HCT116 (cell line): ENCODE measurements around the gene ADAM11. TPM values are rescaled to one million over a fixed set of nuclear protein-coding genes. Genes with fewer than 3 reads are reported as not detected.

Source experiments
- ATAC-seq: fragments of 200-7000 bp; cut with Tn5 transposase; 2 replicates; pipeline ENCODE4 v1.9.1; 2020; ENCODE audit warnings: mild to moderate bottlenecking, moderate library complexity
- BruUV-seq: library from RNA; stranded (reverse); fragments of 400-500 nt; replicated peaks from 2 replicates; lab custom pipeline; 2021; lab: Mats Ljungman, UMichigan
- CTCF ChIA-PET: fragments of 300-600 bp; sonication (Branson Sonifier 250); formaldehyde crosslinking; loops from one replicate; lab custom pipeline; 2021; ENCODE audit warnings: antibody characterized with exemption; lab: Charles Lee
- POLR2A ChIA-PET: fragments of 300-600, 350-600 bp; sonication (Branson Sonifier 250); formaldehyde crosslinking; loops from one replicate; lab custom pipeline; 2021; ENCODE audit warnings: antibody characterized with exemption; lab: Charles Lee
- RAD21 ChIA-PET, 2 experiments: fragments of 300-600 bp; sonication (Branson Sonifier 250); formaldehyde crosslinking; loops; one replicate each; lab custom pipeline; 2023; ENCODE audit warnings: low total read pairs in 2 of 2; ENCODE audit not compliant: uncharacterized antibody in 2 of 2, unreplicated experiment in 2 of 2, low non-redundant PET in 1 of 2; lab: Charles Lee
- DNase-seq: peaks from one replicate; pipeline ENCODE4 v3.0.0-alpha.2; 2010; ENCODE audit warnings: low read depth, low spot score
- H2AFZ ChIP-seq: fragments of 200-600 bp; shearing (Covaris generic), sonication (generic); 2 replicates; pipeline ENCODE4 v1.6.1; 2017; ENCODE audit warnings: low read depth, mixed run types, mixed read lengths, antibody characterized with exemption, low read length; ENCODE audit not compliant: poor library complexity, severe bottlenecking
- H3K27ac ChIP-seq: 2 replicates; pipeline ENCODE4 v1.5.1; 2012; ENCODE audit warnings: low read depth, low read length
- H3K27me3 ChIP-seq: fragments of 200-600 bp; sonication (generic); 2 replicates; pipeline ENCODE4 v1.6.1; 2016; ENCODE audit warnings: mixed run types, low read length, mixed read lengths; ENCODE audit not compliant: insufficient read depth
- H3K36me3 ChIP-seq, 2 experiments: fragments of 200-500 bp in 1 of 2; fragments of 200-600 bp in 1 of 2; sonication (Bioruptor generic) in 1 of 2; sonication (generic) in 1 of 2; 2 replicates each; pipeline versions ENCODE4 v1.5.1 to v1.6.1; 2014 to 2016; ENCODE audit warnings: low read length in 2 of 2, inconsistent platforms in 1 of 2, mixed read lengths in 1 of 2, mixed run types in 1 of 2; ENCODE audit not compliant: insufficient read depth in 2 of 2, control insufficient read depth in 1 of 2
- H3K4me1 ChIP-seq, 2 experiments: fragments of 200-600 bp in 1 of 2; sonication (generic) in 1 of 2; 2 replicates each; pipeline versions ENCODE4 v1.5.1 to v1.6.1; 2012 to 2017; ENCODE audit warnings: low read length in 2 of 2, inconsistent platforms in 1 of 2, mild to moderate bottlenecking in 1 of 2, mixed read lengths in 1 of 2, mixed run types in 1 of 2, moderate library complexity in 1 of 2; ENCODE audit not compliant: insufficient read depth in 2 of 2, control insufficient read depth in 1 of 2
- H3K4me2 ChIP-seq: fragments of 200-600 bp; sonication (generic); 2 replicates; pipeline ENCODE4 v1.6.1; 2017; ENCODE audit warnings: mixed run types, low read length, mixed read lengths
- H3K4me3 ChIP-seq, 2 experiments: fragments of 200-600 bp in 1 of 2; sonication (generic) in 1 of 2; replicated peaks in 1 of 2; 2 replicates each; pipeline ENCODE4 v1.5.1; 2011 to 2016; ENCODE audit warnings: low read length in 2 of 2, control low read depth in 1 of 2, low read depth in 1 of 2, mild to moderate bottlenecking in 1 of 2, mixed read lengths in 1 of 2, mixed run types in 1 of 2
- H3K79me2 ChIP-seq: fragments of 200-600 bp; sonication (generic); 2 replicates; pipeline ENCODE4 v1.6.1; 2017; ENCODE audit warnings: mild to moderate bottlenecking, mixed run types, low read length, moderate library complexity, mixed read lengths; ENCODE audit not compliant: insufficient read depth
- H3K9ac ChIP-seq: fragments of 200-600 bp; sonication (generic); 2 replicates; pipeline ENCODE4 v1.6.1; 2016; ENCODE audit warnings: low read length, mixed read lengths
- H3K9me2 ChIP-seq: fragments of 200-600 bp; sonication (generic), shearing (Covaris generic); 2 replicates; pipeline ENCODE4 v1.6.1; 2017; ENCODE audit warnings: mixed run types, mild to moderate bottlenecking, moderate library complexity; ENCODE audit not compliant: insufficient read depth
- H3K9me3 ChIP-seq, 2 experiments: fragments of 200-500 bp in 1 of 2; fragments of 200-600 bp in 1 of 2; sonication (Bioruptor generic) in 1 of 2; sonication (generic) in 1 of 2; 2 replicates each; pipeline ENCODE4 v1.6.1; 2014 to 2017; ENCODE audit warnings: low read length in 2 of 2, mixed read lengths in 2 of 2, inconsistent platforms in 1 of 2, low read depth in 1 of 2, mild to moderate bottlenecking in 1 of 2, mixed run types in 1 of 2, moderate library complexity in 1 of 2; ENCODE audit not compliant: control insufficient read depth in 1 of 2, insufficient read depth in 1 of 2
- H4K20me1 ChIP-seq: fragments of 200-600 bp; sonication (generic), shearing (Covaris generic); 2 replicates; pipeline ENCODE4 v1.6.1; 2017; ENCODE audit warnings: mixed run types, mild to moderate bottlenecking, moderate library complexity; ENCODE audit not compliant: insufficient read depth
- CBX3 ChIP-seq: IDR thresholded peaks from 2 replicates; pipeline ENCODE4 v1.6.1; 2012; ENCODE audit warnings: low read depth
- EGR1 ChIP-seq: IDR thresholded peaks from 2 replicates; pipeline ENCODE4 v1.6.1; 2012; ENCODE audit warnings: low read depth
- EZH2phosphoT487 ChIP-seq: fragments of 200-600 bp; IDR thresholded peaks from 2 replicates; pipeline ENCODE4 v1.6.1; 2018; ENCODE audit warnings: antibody characterized with exemption, borderline replicate concordance
- POLR2AphosphoS5 ChIP-seq: IDR thresholded peaks from 2 replicates; pipeline ENCODE4 v1.6.1; 2011; ENCODE audit warnings: mild to moderate bottlenecking, low read depth, low read length, moderate library complexity
- SIN3A ChIP-seq: IDR thresholded peaks from 2 replicates; pipeline ENCODE4 v1.6.1; 2012; ENCODE audit warnings: low read depth
- intact Hi-C: fragments of 100-400 bp; cut with micrococcal nuclease; formaldehyde crosslinking; loops from 2 replicates; pipeline ENCODE4 v1.10.0; 2022
- total RNA-seq: library from RNA; stranded (reverse); gene quantifications from one replicate; pipeline ENCODE4 v1.2.1, GENCODE V29; 2021; ENCODE audit not compliant: unreplicated experiment
- TF ChIP-seq, protein P1 (sequence below), 3 experiments: fragments of 200-600 bp in 1 of 3; sonication (generic) in 1 of 3; IDR thresholded peaks in 2 of 3; conservative IDR thresholded peaks in 1 of 3; 2 replicates each; pipeline ENCODE4 v1.5.1; 2012 to 2017; ENCODE audit warnings: low read depth in 2 of 3, low read length in 2 of 3, antibody characterized with exemption in 1 of 3, borderline replicate concordance in 1 of 3, control low read depth in 1 of 3, mild to moderate bottlenecking in 1 of 3, mixed read lengths in 1 of 3, mixed run types in 1 of 3, moderate library complexity in 1 of 3; ENCODE audit not compliant: insufficient read depth in 1 of 3
- TF ChIP-seq, protein P2 (sequence below): IDR thresholded peaks from 2 replicates; pipeline ENCODE4 v1.6.1; 2011; ENCODE audit warnings: mild to moderate bottlenecking, low read length, moderate library complexity; ENCODE audit not compliant: insufficient replicate concordance; ENCODE audit errors: extremely low read depth

The ADAM11 gene
- total RNA-seq, 1 experiment from 2014 or later, result 7.7 TPM

DNA sequence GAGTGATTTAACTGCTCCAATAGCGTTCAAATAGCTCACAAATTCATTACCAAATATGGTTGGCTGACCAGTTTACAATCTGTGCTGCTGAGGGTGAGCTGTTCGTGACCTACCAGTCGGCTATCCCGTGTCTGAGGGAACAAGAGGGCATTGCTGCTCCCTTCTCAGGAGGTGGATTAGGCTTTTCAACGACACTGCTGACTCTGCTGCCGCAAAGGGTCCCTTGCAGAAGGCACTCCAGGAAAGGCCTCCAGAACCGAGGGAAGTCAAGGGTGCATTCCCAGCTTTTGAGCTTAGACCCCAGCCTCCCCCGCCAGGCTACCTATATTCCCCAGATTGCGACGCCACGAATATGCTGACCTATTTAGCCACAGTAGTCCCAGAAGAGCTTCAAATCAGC lies 39.0 kb downstream of the ADAM11 start:
- ChIA-PET CTCF (interaction anchor here (1.0 to 1.2 kb wide), 3 partner anchors 18 to 337 kb away, joined by 3 to 9 read pairs (median 3); partner anchors contain the start of gene ACBD4), RAD21 (no interaction called here), POLR2A (interaction anchor here (0.9 kb wide), 1 partner anchor 16 kb away, joined by 3 read pairs; no protein-coding TSS in a partner anchor)
- no TSS peak for BruUV-seq
- TF ChIP-seq POLR2AphosphoS5, result no peak
- TF ChIP-seq EZH2phosphoT487, result no peak
- no peak for TF ChIP-seq SIN3A
- no peak for TF ChIP-seq EGR1
- TF ChIP-seq CBX3, result no peak
- TF ChIP-seq, protein P1, sequence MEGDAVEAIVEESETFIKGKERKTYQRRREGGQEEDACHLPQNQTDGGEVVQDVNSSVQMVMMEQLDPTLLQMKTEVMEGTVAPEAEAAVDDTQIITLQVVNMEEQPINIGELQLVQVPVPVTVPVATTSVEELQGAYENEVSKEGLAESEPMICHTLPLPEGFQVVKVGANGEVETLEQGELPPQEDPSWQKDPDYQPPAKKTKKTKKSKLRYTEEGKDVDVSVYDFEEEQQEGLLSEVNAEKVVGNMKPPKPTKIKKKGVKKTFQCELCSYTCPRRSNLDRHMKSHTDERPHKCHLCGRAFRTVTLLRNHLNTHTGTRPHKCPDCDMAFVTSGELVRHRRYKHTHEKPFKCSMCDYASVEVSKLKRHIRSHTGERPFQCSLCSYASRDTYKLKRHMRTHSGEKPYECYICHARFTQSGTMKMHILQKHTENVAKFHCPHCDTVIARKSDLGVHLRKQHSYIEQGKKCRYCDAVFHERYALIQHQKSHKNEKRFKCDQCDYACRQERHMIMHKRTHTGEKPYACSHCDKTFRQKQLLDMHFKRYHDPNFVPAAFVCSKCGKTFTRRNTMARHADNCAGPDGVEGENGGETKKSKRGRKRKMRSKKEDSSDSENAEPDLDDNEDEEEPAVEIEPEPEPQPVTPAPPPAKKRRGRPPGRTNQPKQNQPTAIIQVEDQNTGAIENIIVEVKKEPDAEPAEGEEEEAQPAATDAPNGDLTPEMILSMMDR (IDR thresholded peaks at IDR 0.05 in 2 of 3, conservative IDR thresholded peaks at IDR 0.05 in 1 of 3; ENCODE audit: borderline replicate concordance in 1 of 3, insufficient read depth in 1 of 3, low read depth in 2 of 3, low read length in 2 of 3), result no peak
- TF ChIP-seq, protein P2, sequence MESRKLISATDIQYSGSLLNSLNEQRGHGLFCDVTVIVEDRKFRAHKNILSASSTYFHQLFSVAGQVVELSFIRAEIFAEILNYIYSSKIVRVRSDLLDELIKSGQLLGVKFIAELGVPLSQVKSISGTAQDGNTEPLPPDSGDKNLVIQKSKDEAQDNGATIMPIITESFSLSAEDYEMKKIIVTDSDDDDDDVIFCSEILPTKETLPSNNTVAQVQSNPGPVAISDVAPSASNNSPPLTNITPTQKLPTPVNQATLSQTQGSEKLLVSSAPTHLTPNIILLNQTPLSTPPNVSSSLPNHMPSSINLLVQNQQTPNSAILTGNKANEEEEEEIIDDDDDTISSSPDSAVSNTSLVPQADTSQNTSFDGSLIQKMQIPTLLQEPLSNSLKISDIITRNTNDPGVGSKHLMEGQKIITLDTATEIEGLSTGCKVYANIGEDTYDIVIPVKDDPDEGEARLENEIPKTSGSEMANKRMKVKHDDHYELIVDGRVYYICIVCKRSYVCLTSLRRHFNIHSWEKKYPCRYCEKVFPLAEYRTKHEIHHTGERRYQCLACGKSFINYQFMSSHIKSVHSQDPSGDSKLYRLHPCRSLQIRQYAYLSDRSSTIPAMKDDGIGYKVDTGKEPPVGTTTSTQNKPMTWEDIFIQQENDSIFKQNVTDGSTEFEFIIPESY, result no peak
- no peak overlapping the region for H3K4me2 ChIP-seq
- H3K27ac ChIP-seq, result no peak overlapping the region
- H3K9ac ChIP-seq, result no peak overlapping the region
- intact Hi-C loops, result no loop called here
- H3K4me1 ChIP-seq, result peaks cover 15 to 46% of the 10 kb centered on the region in 2 experiments
- no peak for DNase-seq
- H3K27me3 ChIP-seq, result no peaks in the 10 kb centered on the region
- no peaks in the 10 kb centered on the region for H3K9me2 ChIP-seq
- no peak for ATAC-seq
- no peaks in the 10 kb centered on the region for H4K20me1 ChIP-seq
- H3K4me3 ChIP-seq, result no peak overlapping the region
- H3K36me3 ChIP-seq, result peaks cover 4 to 32% of the 10 kb centered on the region in 2 experiments; a peak in 2 of 4 replicates
- H3K9me3 ChIP-seq, result no peaks in the 10 kb centered on the region
- H3K79me2 ChIP-seq, result peaks cover 40% of the 10 kb centered on the region
- H2AFZ ChIP-seq, result no peak overlapping the region
